ENCODE measurements around the gene NR5A2.

GRCh38 chr1:200118779-200119505, 91.4 kb downstream of the NR5A2 start:
- TF ChIP-seq CTCF (conservative IDR thresholded peaks at IDR 0.05 in 1 of 2, IDR thresholded peaks at IDR 0.05 in 1 of 2; ENCODE audit: low read depth in 1 of 2, low read length in 2 of 2) (no peak), EZH2 (IDR thresholded peaks at IDR 0.05; ENCODE audit: low read length, missing control alignments) (no peak)

Measured in fibroblast of lung (primary cell).